HCEC 1CT (cell line): Measurements from ENCODE around the gene RC3H1.
"Not testable (repeated sequence)": the region's sequence is repeated elsewhere in the genome, so short reads cannot be mapped to it uniquely, and the experiment has no call there.

ENCODE experiments used
- DNase-seq: peaks from one replicate; pipeline ENCODE4 v3.0.0-alpha.2; 2017

The RC3H1 gene

DNA sequence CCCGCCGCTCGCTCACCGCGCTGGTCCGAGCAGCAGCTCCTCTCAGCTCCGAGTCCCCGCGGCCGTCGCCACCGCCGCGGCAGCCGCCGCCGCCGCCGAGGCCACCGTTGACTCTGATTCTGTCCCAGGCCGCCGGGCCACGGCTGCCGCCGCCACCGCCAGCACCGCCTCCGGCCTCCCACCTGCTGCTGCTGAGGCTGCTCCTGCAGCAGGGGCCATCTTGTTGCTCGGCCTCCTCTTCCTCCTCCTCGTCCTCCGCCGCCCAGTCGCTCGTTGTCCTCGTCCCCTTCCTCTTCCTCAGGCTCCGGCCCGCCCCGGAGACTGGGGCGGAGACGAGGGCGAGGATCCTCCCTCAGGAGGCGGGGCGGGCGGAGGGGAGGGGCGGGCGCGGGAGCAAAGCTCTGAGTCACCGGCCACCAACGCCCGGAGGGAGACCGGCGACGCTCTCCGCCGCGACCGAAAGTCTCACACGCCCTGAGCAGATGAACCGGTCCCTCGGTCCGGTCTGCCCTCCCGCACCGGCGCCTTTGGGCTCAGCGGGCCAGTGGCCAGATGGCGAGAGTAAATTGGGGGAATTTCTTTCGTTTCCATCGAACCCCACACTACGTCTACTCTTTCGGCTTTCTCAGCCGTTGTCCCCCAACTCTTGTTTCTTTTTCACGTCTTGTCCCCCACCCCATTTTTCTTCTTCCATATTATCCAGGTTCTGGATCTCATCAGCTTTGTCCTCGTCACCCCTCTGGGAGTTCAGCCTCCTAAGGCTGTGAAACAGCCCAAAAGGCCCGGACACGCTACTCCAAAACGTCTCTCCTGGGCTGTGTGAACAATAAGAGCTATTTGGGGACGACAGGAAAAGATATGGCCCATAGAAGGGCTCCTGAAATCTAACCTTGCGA lies at the start of gene RC3H1:
Gene RC3H1 (minus strand): TSS at position 278 of the 896 bp plus-strand sequence. CDS start 29,372 bp downstream, outside the sequence.
- DNase-seq: peak; percentile 81

DNA sequence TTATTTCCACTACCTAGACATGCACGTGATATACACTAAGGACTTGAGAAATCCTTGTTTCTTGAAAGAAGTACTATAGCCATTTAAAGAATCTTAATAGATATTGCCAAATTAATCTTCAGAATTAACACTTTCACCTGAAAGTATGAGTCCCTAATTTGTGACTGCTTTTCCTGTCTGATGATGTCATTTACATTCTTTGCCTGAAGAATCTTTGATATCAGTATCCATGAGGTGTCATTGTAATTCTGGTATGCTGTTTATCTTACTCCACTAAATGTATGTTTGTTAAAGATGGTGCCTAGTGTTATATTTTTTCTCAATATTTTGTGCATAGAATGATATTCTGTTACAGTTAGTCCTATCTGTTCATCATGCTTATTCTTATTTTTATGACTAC lies 48.5 kb upstream of the RC3H1 start:
- DNase-seq: no peak

GRCh38 chr1:174068000-174068399 lies 45.8 kb upstream of the RC3H1 start:
- peak; percentile 17 for DNase-seq

- DNase-seq: no peak
Measured at GRCh38 chr1:174060090-174060489, 37.9 kb upstream of the RC3H1 start.

DNA sequence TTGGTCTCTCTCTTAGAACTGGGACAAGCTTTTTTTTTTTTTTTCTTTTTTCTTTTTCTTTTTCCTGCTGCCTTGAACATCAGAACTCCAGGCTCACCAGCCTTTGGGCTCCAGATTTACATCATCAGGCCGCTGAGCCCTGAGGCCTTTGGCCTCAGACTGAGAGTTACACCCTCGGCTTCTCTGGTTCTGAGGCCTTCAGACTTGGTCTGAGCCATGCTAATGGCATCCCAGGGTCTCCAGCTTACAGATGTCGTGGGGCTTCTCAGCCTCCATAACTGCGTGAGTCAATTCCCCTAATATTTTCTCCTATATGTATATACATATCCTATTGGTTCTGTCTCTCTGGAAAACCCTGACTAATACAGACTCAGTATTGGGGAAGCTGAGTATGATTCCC lies 36.5 kb upstream of the RC3H1 start:
- no peak for DNase-seq

- not testable (repeated sequence) for DNase-seq
Measured at GRCh38 chr1:174056609-174057008, 34.5 kb upstream of the RC3H1 start.

DNA sequence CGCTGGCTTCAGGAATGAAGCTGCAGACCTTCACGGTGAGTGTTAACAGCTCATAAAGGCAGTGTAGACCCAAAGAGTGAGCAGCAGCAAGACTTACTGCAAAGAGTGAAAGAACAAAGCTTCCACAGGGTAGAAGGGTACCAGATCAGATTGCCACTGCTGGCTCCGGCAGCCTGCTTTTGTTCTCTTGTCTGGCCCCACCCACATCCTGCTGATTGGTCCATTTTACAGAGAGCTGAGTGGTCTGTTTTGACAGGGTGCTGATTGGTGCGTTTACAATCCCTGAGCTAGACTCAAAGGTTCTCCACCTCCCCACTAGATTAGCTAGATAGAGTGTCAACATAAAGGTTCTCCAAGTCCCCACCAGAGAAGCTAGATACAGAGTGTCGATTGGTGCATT lies 33.6 kb upstream of the RC3H1 start:
- DNase-seq: not testable (repeated sequence)

DNA sequence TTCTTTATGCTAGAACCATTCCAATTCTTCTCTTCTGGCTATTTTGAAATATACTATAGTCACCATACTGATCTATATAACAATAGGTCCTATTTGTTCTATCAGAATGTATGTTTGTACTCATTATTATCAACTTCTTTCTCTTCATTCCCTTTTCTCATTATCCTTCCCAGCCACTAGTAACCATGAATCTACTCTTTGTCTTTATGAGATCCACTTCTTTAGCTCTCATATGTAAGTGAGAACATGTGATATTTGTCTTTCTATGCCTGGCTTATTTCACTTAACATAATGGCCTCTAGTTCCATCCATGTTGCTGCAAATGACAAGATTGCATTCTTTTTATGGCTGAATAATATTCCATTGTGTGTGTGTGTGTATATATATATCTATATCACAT lies 31.7 kb upstream of the RC3H1 start:
- DNase-seq: no peak

- no peak for DNase-seq
Measured at GRCh38 chr1:174052621-174053020, 30.5 kb upstream of the RC3H1 start.

GRCh38 chr1:174051956-174052355 lies 29.8 kb upstream of the RC3H1 start:
- no peak for DNase-seq

- DNase-seq: no peak
Measured at GRCh38 chr1:174049514-174049913, 27.4 kb upstream of the RC3H1 start.

DNA sequence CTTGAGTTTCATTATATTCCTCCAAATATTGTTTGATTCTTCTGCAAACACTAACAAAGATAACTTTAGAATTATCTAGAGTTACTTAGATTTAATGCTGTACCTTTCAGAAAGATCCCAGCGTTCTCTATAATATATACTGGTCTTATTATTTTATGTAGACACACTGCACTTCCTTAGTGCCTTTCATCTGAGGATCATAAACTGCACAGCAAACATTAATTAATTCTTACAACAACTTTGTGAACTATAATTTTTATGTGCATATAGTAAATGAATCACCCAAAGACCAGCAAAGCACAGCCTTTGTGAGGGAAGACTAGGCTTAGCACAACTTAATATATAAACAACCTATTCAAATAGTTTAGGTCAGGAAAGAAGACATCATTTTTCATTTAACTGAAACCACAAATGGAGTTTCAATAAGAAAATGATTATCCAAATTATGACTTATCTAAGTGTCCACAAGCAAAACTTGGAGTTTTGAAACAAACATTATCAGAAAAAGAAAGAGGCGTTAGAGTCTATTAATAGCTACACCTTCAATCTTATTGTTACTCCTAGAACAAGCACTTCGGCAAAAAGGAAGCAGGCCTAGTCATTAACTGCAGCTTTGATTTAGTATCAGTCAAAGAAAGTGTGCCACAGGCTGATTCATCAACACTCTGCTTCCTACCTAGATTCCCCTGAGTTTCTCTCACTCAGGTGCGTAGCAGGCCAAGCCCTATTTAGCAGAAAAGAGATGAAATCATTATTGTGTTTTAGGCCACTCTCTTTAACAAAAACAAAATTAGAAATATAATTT lies 22.5 kb upstream of the RC3H1 start:
- DNase-seq: no peak

DNA sequence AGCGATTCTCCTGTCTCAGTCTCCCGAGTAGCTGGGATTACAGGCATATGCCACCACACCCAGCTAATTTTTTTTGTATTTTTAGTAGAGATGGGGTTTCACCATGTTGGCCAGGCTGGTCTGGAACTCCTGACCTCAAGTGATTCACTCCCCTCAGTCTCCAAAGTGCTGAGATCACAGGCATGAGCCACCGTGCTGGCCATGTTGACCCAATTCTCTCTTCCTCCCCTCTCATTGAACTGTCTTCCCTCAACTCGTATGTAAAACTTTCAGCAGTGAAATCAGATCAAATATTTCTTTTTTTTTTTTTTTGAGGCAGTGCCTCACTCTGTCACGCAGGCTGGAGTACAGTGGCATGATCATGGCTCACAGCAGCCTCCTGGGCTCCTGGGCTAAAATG lies 20.4 kb upstream of the RC3H1 start:
- DNase-seq: not testable (repeated sequence)

DNA sequence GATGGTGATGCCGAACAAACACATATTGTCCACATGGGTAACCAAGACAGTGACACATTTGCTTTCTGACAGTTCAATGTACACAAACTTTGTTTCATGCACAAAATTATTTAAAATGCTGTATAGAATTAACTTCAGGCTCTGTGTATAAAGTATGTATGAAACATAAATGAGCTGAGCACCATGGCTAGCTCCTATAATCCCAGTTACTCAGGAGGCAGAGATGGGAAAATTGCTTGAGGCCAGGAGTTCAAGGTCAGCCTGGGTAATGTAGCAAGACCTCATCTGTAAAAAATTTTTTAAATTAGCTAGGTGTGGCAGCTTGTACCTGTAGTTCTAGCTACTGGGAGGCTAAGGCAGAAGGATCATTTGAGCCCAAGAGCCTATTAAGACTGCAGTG lies 19.2 kb upstream of the RC3H1 start:
- DNase-seq: no peak

GRCh38 chr1:174040387-174040786 lies 18.2 kb upstream of the RC3H1 start:
- DNase-seq: peak; percentile 94

DNA sequence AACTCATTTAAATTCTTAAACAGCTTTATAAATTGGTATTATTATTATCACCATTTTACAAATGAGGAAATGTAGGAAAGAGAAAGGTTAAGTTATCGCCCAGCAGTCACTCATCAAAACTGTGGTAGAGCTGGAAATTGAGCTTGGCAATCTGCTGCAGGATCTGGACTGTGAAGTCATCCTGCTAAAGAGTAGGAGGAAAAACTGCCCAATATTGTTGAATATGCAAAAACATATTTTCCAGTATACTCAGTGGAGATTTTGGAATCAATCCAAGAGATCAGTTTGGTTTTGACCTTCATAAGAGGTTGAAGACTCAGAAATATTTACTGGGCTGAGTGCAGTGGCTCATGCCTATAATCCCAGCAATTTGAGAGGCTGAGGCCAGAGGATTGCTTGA lies 16.9 kb upstream of the RC3H1 start:
- DNase-seq: peak; percentile 70

DNA sequence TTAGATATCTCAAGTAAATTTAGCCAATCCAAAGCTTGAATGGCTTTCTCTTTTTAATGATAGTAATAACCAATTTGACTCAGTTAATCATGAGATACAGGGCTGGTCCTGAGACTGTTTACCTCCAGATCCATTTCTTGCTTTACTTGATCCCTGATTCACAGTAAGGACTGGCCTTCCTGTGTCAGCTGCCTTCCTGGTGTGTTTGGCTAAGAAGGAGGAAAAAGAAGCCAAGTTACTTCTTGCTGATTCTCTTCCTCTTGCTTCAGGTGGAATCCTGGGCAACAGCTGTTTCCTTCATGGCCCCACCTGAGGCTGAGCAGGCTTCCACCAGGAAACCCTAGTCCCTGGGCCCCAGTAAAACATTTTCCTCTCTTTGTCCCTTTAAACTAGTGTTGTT lies 14.6 kb upstream of the RC3H1 start:
- no peak for DNase-seq

DNA sequence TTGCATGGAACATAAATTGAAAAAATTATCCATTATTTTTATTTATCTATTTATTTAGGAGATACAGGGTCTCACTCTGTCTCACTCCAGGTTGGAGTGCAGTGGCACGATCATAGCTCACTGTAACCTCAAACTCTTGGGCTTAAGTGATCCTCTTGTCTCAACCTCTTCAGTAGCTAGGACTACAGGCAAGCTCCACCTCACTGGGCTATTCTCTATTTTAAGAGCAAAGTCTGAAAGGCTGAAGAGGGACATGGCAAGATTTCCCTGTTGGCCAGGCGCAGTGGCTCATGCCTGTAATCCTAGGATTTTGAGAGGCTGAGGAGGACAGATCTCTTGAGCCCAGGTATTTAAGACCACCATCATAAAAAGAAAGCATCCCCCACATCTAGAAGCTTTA lies 14.0 kb upstream of the RC3H1 start:
- no peak for DNase-seq

DNA sequence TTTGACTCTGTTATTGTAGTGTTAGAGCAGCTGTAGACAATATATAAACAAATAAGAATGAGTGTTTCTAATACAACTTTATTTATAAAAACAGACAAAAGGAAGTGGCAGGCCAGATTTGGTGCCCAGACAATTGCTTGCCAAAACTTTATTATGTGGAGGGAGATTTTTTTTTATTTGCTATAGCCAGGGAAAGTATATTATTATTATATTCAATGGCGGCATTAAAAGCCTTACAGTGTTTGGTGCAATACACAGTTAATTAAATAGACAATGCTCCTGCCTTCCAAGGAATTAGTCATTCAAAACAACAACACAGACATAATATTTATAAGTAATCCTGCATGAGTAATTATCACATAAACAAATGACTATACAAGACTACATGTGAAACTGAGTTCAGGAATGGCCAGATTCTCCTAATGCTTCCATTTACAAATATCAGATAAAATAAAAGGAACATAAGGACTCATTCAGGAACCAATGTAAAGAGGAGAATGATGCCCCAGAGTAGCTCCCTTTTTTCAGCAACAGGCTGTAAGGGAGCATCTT lies 10.6 kb upstream of the RC3H1 start:
- peak; percentile 65 for DNase-seq

DNA sequence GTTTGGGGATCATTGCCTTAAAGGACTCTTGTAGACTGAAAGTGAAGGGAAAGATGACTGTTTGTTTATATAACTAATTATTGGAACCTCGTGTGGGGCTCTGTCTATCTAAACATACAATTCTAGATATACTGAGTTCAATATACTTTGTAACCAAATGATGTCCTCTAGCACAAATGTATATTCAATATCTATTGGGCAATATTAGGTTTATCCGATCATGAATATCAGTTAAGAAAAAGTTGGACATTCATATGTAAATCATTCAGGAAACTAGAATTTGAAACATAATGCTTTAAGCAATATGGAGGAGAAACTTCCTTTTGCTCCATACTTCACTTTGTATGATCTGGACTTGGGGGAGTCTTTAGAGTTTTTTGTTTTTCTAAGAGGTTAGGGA lies 8.9 kb upstream of the RC3H1 start:
- no peak for DNase-seq

DNA sequence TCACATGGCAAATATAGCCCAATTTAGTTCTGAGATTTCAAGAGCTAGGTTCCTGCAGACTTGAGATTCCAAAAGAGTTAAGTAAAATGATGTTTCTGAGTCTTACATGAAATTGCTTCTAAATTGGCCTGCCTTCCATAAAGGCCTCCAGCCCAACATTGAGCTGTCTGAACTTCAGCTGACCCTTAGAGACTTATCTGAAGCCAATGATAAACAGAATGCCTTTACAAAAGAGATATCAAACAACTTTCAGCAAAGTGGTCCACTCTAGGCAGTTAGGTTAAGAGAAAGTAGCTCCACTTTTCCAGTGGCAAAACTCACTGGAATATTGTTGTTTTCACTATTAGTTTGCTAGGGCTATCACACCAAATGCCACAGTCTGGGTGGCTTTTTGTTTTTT lies 6.3 kb upstream of the RC3H1 start:
- DNase-seq: no peak

GRCh38 chr1:174023440-174023839 lies 1.3 kb upstream of the RC3H1 start:
- DNase-seq: no peak

DNA sequence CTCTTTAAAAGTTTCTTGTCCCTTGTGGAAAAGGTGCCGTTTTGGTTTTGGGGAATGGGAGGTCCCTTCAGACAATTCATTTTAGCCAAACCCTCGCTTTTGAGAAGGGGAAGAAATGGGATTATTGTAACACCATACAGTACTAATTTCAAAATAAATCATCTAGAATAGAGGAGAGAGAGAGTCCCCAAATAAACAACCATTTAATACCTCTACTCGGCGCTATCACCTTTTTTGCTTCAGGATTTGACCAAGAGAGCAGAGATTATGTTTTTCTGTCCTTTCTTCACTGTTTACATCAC lies 770 bp upstream of the RC3H1 start:
- DNase-seq: no peak

DNA sequence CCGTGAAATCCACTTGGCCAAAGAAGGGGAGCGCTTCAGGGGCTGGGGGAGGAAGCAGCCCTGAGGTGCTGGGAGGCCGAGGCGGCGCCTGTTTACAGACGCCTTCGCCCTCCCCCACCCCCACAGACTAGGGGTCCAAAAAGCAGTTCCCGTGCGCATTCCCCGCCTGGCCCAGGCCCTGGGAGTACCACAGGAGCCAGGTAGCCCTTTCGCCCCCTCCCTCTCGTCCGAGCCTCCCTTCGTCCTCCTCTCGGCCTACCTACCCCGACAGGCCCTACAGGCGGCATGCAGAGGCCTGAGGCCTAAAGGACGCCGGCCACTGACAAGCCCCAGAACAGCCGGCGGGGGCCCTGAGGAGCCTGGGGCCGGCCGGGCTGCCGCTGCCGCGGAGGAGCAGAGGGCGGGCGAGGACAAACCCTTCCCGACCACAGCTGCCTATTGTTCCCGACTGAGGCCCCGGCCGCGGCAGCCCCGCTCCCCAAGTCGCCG lies 522 bp downstream of the RC3H1 start:
- peak; percentile 47 for DNase-seq
